Measurements from ENCODE around the gene PTH2R. TPM values are rescaled to one million over a fixed set of nuclear protein-coding genes. Genes with fewer than 3 reads are reported as not detected.

Gene PTH2R
- total and polyA plus RNA-seq, 8 donors, result 0.09 to 0.42 (median 0.14) TPM; not detected in 3

DNA sequence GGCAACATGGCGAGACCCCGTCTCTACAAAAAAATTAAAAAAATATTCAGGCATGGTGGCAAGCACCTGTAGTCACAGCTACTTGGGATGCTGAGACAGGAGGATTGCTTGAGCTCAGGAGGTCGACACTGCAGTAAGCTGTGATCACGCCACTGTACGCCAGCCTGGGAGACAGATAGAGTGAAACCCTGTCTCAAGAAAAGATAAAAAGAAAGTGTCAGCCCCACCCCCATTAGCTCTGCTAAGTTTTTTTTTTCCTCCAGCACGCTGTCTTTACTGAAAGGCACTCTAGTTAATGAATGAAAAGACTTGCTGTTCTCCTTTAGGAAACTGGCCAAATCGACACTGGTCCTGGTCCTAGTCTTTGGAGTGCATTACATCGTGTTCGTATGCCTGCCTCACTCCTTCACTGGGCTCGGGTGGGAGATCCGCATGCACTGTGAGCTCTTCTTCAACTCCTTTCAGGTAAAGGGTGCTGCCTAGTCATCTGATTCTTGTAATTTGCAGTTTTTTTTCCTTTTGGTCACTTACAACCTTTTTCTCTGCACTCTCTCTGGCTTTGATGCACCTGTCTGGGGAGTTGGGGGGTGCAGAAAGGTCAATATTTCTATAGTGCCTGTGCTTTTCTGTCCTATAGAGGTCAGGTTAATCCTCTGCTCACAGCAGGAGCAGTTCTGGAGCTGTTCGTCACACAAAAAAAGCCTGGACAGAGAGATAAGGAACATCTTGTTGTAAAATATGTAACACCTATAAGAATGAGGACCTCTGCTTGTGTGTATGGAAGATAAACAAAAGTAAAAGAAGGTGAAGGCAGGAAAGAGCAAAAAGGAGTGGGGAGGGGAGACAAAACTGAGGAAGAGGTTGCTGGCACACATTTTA lies 82.3 kb downstream of the PTH2R start:
- H3K9me3 ChIP-seq, result peaks cover 0 to 6% of the 10 kb centered on the region in 2 donors
- no peak overlapping the region for H3K27ac ChIP-seq
- intact Hi-C loops (cut with DNase I), result no loop called here
- H3K27me3 ChIP-seq, result no peaks in the 10 kb centered on the region
- H3K4me1 ChIP-seq, result no peaks in the 10 kb centered on the region
- peak; percentile 27 for ATAC-seq
- no peak overlapping the region for H3K4me3 ChIP-seq
- TF ChIP-seq CTCF (IDR thresholded peaks at IDR 0.05), result no peak
- no peak for DNase-seq
- no peaks in the 10 kb centered on the region for H3K36me3 ChIP-seq

DNA sequence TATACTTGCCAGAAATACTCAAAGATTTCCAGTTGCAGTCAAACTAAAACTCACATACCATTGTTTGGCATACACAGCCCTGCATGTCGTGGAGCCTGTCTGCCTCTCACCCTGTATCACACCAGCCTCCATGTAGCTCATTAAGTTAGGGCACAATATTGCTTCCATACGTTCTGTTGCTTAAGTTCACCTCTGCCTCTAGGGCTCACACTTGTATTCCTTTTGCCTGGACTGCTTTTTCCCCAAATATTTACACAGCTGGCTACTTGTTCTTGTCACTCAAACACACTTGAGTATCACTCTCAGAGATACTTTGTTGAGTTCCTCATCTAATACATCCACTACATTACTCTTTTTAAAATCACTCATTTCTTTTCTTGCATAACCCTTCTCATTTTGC lies 83.1 kb downstream of the PTH2R start:
- H3K27ac ChIP-seq, result no peak overlapping the region
- TF ChIP-seq CTCF (IDR thresholded peaks at IDR 0.05), result no peak
- H3K4me3 ChIP-seq, result no peak overlapping the region
- H3K9me3 ChIP-seq, result peaks cover 0 to 6% of the 10 kb centered on the region in 2 donors
- H3K4me1 ChIP-seq, result no peaks in the 10 kb centered on the region
- intact Hi-C loops (cut with DNase I), result no loop called here
- no peaks in the 10 kb centered on the region for H3K27me3 ChIP-seq
- DNase-seq (no peak), ATAC-seq (peak; percentile 75)
- H3K36me3 ChIP-seq, result no peaks in the 10 kb centered on the region

GRCh38 chr2:208490492-208490891 lies 83.9 kb downstream of the PTH2R start:
- DNase-seq (no peak), ATAC-seq (no peak)
- intact Hi-C loops (cut with DNase I), result no loop called here
- H3K36me3 ChIP-seq, result no peaks in the 10 kb centered on the region
- H3K27me3 ChIP-seq, result no peaks in the 10 kb centered on the region
- H3K27ac ChIP-seq, result no peak overlapping the region
- no peak overlapping the region for H3K4me3 ChIP-seq
- no peak for TF ChIP-seq CTCF (IDR thresholded peaks at IDR 0.05)
- H3K4me1 ChIP-seq, result no peaks in the 10 kb centered on the region
- peaks cover 0 to 6% of the 10 kb centered on the region in 2 donors for H3K9me3 ChIP-seq

- Histone ChIP-seq H3K27ac (no peak overlapping the region), H3K9me3 (peaks cover 0 to 6% of the 10 kb centered on the region in 2 donors)
Observed at GRCh38 chr2:208491641-208492040, 85.0 kb downstream of the PTH2R start.

More at GRCh38 chr2:208491641-208492040, 85.0 kb downstream of the PTH2R start:
- H3K4me3 ChIP-seq, result no peak overlapping the region
- H3K4me1 ChIP-seq, result no peaks in the 10 kb centered on the region
- intact Hi-C loops (cut with DNase I), result no loop called here
- ATAC-seq (no peak), DNase-seq (no peak)
- TF ChIP-seq CTCF (IDR thresholded peaks at IDR 0.05), result no peak
- no peaks in the 10 kb centered on the region for H3K36me3 ChIP-seq
- H3K27me3 ChIP-seq, result no peaks in the 10 kb centered on the region
